ENCODE results near the gene PLOD2. TPM values are rescaled to one million over a fixed set of nuclear protein-coding genes. Genes with fewer than 3 reads are reported as not detected.
A peak's percentile ranks its signal among the peaks of the same experiment; 100 is the strongest.

The PLOD2 gene
- total RNA-seq, 2 donors from 2014 or later: 3.7 to 6.6 TPM

DNA sequence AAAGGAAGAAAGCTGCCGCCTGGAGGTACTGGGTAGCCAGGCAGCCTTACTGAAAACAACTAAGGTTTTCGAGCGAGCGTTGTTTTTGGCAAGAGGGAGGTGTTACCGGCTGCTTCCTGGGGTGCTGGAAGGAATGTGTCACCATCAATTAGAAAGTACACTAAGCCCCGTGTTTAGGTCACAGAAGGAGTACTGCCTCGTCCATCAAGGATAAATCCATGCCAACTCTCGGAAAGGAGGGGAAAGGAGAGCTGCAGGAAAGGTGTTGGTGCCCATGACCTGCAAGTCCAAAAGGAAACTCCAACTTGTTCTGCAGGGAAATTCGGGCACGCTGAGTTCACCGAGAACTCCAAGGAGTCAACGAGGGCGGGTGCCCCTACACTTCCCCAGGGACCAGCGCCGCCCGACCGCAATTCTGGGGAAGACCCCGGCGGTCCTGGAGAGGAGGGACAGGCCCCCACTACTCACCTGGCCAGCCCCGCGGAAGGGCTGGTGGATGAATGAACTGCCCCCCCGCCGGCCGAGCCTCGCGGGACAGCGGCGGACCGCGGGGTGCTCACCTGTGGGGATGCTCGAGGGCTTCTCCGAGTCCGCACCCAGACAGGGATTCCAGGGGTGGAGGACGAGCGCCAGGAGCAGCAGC, 542 bp downstream of the PLOD2 start:
- ATAC-seq (replicated peaks): peak; percentile 69
- Mint-ChIP-seq H3K27me3 (peaks cover 53% of the 10 kb centered on the region), H3K4me3 (peak overlapping the region; percentile 74), H3K4me1 (peaks cover 3% of the 10 kb centered on the region), H3K36me3 (ENCODE audit: low read depth) (peaks cover 8% of the 10 kb centered on the region), H3K9me3 (peaks cover 4% of the 10 kb centered on the region), H3K27ac (no peak overlapping the region)

GRCh38 chr3:146159616-146160320, 1.2 kb downstream of the PLOD2 start:
- H3K4me3 Mint-ChIP-seq: peak overlapping the region; percentile 74
- peaks cover 3% of the 10 kb centered on the region for H3K4me1 Mint-ChIP-seq
- peaks cover 4% of the 10 kb centered on the region for H3K9me3 Mint-ChIP-seq
- no peak for ATAC-seq (replicated peaks)
- H3K27ac Mint-ChIP-seq: no peak overlapping the region
- H3K27me3 Mint-ChIP-seq: peaks cover 46% of the 10 kb centered on the region
- peaks cover 8% of the 10 kb centered on the region for H3K36me3 Mint-ChIP-seq (ENCODE audit: low read depth)

GRCh38 chr3:146159037-146159436, 1.9 kb downstream of the PLOD2 start:
- peaks cover 8% of the 10 kb centered on the region for H3K36me3 Mint-ChIP-seq (ENCODE audit: low read depth)
- peaks cover 42% of the 10 kb centered on the region for H3K27me3 Mint-ChIP-seq
- no peak for ATAC-seq (replicated peaks)
- H3K4me1 Mint-ChIP-seq: peaks cover 3% of the 10 kb centered on the region
- H3K27ac Mint-ChIP-seq: no peak overlapping the region
- H3K4me3 Mint-ChIP-seq: no peak overlapping the region
- H3K9me3 Mint-ChIP-seq: peaks cover 4% of the 10 kb centered on the region

DNA sequence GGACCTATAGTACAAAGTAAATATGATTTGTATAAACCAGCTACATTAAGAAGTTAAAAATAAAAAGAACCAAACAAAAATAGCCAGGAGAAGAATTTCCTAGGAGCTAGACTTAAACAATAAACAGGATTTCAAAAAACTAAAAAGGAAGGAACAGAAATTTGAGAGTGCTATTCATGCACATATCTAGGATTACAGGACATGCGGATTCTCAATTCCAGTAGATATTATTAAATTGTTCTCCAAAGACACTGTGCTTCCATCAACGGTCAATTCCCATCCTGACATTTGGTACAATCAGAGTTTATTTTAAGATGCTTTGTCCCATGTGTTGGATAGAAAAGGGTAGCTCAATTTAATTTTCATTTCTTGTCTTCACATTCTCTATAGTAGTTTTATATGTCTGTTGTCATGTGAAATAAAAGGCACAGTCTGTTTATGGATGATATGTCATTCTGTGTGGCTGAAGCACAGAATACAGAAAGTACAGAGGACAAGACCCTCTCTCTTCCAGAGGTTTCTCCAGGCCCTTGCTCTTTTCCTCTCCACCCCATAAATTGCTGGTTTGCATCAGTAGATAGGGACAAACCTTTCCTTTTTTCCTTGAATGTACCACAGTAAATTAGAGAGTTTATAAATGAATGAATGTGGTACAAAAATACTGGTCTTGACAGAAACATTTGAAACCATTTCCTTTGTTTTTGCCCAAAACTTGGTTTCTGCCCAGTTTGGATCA, 3.5 kb downstream of the PLOD2 start:
- Mint-ChIP-seq H3K9me3 (no peaks in the 10 kb centered on the region), H3K27me3 (peaks cover 31% of the 10 kb centered on the region), H3K27ac (no peak overlapping the region), H3K4me3 (no peak overlapping the region), H3K36me3 (ENCODE audit: low read depth) (peaks cover 8% of the 10 kb centered on the region), H3K4me1 (peaks cover 3% of the 10 kb centered on the region)
- ATAC-seq (replicated peaks): no peak

GRCh38 chr3:146156666-146157314, 4.2 kb downstream of the PLOD2 start:
- ATAC-seq (replicated peaks): no peak
- Mint-ChIP-seq H3K9me3 (no peaks in the 10 kb centered on the region), H3K4me3 (no peak overlapping the region), H3K27ac (no peak overlapping the region), H3K36me3 (ENCODE audit: low read depth) (peaks cover 8% of the 10 kb centered on the region), H3K4me1 (peaks cover 3% of the 10 kb centered on the region), H3K27me3 (peaks cover 26% of the 10 kb centered on the region)

- peaks cover 8% of the 10 kb centered on the region for H3K36me3 Mint-ChIP-seq (ENCODE audit: low read depth)
Measured at GRCh38 chr3:146156095-146156494, 4.9 kb downstream of the PLOD2 start.

DNA sequence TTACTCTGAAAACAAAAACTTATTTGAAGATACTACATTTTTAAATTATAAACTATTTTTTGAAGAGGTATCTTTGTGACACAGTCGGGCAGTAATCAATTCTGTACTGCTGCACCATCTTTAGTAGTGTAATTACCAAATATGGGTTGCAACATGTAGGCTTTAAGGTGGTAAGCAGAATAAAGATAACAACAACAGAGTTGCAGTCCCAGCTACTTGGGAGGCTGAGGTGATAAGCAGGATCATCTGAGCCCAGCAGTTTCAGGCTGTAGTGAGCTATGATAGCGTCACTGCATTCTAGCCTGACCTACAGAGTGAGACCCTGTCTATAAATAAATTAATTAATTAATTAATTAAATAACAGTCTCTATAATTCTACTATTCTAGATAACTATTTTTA, 6.0 kb downstream of the PLOD2 start:
- H3K4me1 Mint-ChIP-seq: no peaks in the 10 kb centered on the region
- peaks cover 2% of the 10 kb centered on the region for H3K36me3 Mint-ChIP-seq (ENCODE audit: low read depth)
- no peak overlapping the region for H3K27ac Mint-ChIP-seq
- H3K9me3 Mint-ChIP-seq: no peaks in the 10 kb centered on the region
- no peak for ATAC-seq (replicated peaks)
- H3K4me3 Mint-ChIP-seq: no peak overlapping the region
- H3K27me3 Mint-ChIP-seq: peaks cover 16% of the 10 kb centered on the region

More at GRCh38 chr3:146156095-146156494, 4.9 kb downstream of the PLOD2 start:
- Mint-ChIP-seq H3K4me1 (peaks cover 3% of the 10 kb centered on the region), H3K27ac (no peak overlapping the region), H3K9me3 (no peaks in the 10 kb centered on the region), H3K27me3 (peaks cover 22% of the 10 kb centered on the region), H3K4me3 (no peak overlapping the region)
- no peak for ATAC-seq (replicated peaks)

- Mint-ChIP-seq H3K27ac (no peak overlapping the region), H3K4me3 (no peak overlapping the region), H3K36me3 (ENCODE audit: low read depth) (no peaks in the 10 kb centered on the region), H3K9me3 (no peaks in the 10 kb centered on the region), H3K4me1 (no peaks in the 10 kb centered on the region), H3K27me3 (peaks cover 12% of the 10 kb centered on the region)
- no peak for ATAC-seq (replicated peaks)
Measured at GRCh38 chr3:146154316-146154715, 6.7 kb downstream of the PLOD2 start.

GRCh38 chr3:146153429-146153828, 7.6 kb downstream of the PLOD2 start:
- no peak for ATAC-seq (replicated peaks)
- H3K4me1 Mint-ChIP-seq: no peaks in the 10 kb centered on the region
- no peak overlapping the region for H3K27ac Mint-ChIP-seq
- no peaks in the 10 kb centered on the region for H3K36me3 Mint-ChIP-seq (ENCODE audit: low read depth)
- no peak overlapping the region for H3K4me3 Mint-ChIP-seq
- no peaks in the 10 kb centered on the region for H3K9me3 Mint-ChIP-seq
- H3K27me3 Mint-ChIP-seq: peaks cover 7% of the 10 kb centered on the region

DNA sequence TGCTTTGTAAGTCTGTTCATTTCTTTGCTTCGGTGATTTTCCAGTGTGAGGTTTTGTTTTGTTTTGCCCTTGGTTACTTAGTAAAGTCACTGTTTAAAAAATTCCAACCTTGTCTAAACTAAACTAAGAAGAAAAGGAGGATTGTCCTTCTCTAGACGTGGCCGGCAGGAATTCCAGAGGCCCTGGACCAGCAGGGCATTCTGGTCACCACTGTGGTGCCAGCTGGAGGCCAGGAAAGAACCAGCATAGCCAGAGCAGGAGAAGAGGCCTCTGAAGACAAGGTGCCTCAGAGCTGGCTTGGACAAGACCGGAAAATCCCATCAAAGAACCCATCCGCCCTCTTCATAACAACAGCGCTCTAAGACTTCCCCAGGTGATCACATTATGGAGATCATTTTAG, 8.2 kb downstream of the PLOD2 start:
- peaks cover 7% of the 10 kb centered on the region for H3K27me3 Mint-ChIP-seq
- ATAC-seq (replicated peaks): no peak
- H3K4me1 Mint-ChIP-seq: no peaks in the 10 kb centered on the region
- no peak overlapping the region for H3K4me3 Mint-ChIP-seq
- no peaks in the 10 kb centered on the region for H3K9me3 Mint-ChIP-seq
- no peak overlapping the region for H3K27ac Mint-ChIP-seq
- no peaks in the 10 kb centered on the region for H3K36me3 Mint-ChIP-seq (ENCODE audit: low read depth)

DNA sequence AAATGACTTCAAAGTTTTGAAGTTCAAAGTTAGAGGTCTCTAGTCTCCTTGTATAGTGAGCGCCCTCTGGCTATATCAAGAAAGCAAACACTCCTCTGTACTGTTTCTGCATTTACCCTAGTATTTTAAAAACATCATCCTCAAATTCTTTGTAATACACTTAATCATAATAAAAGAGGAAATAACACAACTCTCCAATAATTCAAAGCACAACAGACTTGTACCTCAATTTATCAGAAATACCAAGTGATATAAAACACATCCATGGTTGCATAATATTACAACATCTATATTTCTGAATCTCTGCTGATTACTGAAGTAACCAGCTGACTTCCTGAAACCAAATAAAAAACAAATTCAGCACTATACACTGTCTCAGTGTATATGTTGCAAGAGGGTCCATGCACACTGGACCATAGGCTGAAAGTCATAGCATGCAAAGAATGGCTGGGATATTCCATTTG, 12.5 kb downstream of the PLOD2 start:
- no peak for ATAC-seq (replicated peaks)
- no peak overlapping the region for H3K27ac Mint-ChIP-seq
- no peaks in the 10 kb centered on the region for H3K4me1 Mint-ChIP-seq
- peaks cover 7% of the 10 kb centered on the region for H3K27me3 Mint-ChIP-seq
- no peaks in the 10 kb centered on the region for H3K36me3 Mint-ChIP-seq (ENCODE audit: low read depth)
- H3K4me3 Mint-ChIP-seq: no peak overlapping the region
- H3K9me3 Mint-ChIP-seq: no peaks in the 10 kb centered on the region

GRCh38 chr3:146145642-146146041, 15.3 kb downstream of the PLOD2 start:
- Mint-ChIP-seq H3K9me3 (no peaks in the 10 kb centered on the region), H3K36me3 (ENCODE audit: low read depth) (no peaks in the 10 kb centered on the region), H3K4me1 (no peaks in the 10 kb centered on the region), H3K27ac (no peak overlapping the region), H3K4me3 (no peak overlapping the region), H3K27me3 (peaks cover 7% of the 10 kb centered on the region)
- no peak for ATAC-seq (replicated peaks)

DNA sequence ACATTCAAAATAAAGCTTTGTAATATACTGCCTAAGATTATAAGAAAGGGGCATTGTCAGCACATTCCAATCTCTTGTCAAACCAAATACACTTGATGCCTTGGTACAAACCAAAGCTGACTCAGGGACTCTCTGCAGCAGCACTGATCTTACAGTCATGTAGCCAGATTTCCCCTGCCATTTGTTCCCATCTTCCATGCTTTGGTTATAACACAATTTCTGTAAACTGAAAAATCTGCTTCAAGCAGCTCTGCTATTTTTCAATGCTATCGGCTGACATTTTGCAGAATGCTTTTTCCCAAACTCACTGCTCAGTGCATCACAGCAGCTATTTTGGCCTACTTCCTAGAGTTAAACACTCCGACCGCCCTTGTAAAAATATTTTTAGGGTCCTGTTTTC, 18.2 kb downstream of the PLOD2 start:
- Mint-ChIP-seq H3K4me3 (no peak overlapping the region), H3K9me3 (no peaks in the 10 kb centered on the region), H3K27me3 (peaks cover 7% of the 10 kb centered on the region), H3K27ac (no peak overlapping the region), H3K36me3 (ENCODE audit: low read depth) (no peaks in the 10 kb centered on the region), H3K4me1 (no peaks in the 10 kb centered on the region)
- no peak for ATAC-seq (replicated peaks)

GRCh38 chr3:146139586-146140110, 21.3 kb downstream of the PLOD2 start:
- Mint-ChIP-seq H3K4me1 (no peaks in the 10 kb centered on the region), H3K27ac (no peak overlapping the region), H3K9me3 (no peaks in the 10 kb centered on the region), H3K36me3 (ENCODE audit: low read depth) (no peaks in the 10 kb centered on the region), H3K4me3 (no peak overlapping the region), H3K27me3 (peaks cover 3% of the 10 kb centered on the region)
- no peak for ATAC-seq (replicated peaks)

Measured in activated T-helper 17 cell treated with anti-CD3 and anti-CD28 coated beads, Interleukin-2, amount 50 U/mL, for 72 hours (primary cell).